Hepatic stellate cell (primary cell): ENCODE data around the gene ANKLE1.
"Not testable (repeated sequence)": the region's sequence is repeated elsewhere in the genome, so short reads cannot be mapped to it uniquely, and the experiment has no call there.

ENCODE experiments used
- DNase-seq: peaks from one replicate; pipeline ENCODE4 v3.0.0; 2011; ENCODE audit warnings: low spot score

ANKLE1 gene

DNA sequence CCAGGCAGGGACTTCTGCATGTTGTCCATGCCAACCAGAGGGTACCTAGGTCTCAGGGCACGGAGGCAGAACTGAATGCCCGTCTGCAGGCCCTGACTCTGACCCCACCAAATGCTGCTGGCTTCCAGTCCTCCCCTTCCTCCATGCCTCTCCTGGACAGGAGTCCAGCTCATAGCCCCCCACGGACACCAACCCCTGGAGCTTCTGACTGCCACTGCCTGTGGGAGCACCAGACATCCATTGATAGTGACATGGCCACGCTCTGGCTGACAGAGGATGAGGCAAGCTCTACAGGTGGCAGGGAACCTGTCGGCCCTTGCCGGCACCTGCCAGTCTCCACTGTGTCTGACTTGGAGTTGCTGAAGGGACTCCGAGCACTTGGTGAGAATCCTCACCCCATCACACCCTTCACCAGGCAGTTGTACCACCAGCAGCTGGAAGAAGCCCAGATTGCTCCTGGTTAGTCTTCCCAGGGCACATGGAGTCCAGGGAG is 1.8 kb downstream of the ANKLE1 start:
- no peak for DNase-seq

- no peak for DNase-seq
These were observed 3.9 kb downstream of the ANKLE1 start for GRCh38 chr19:17285415-17286135.

DNA sequence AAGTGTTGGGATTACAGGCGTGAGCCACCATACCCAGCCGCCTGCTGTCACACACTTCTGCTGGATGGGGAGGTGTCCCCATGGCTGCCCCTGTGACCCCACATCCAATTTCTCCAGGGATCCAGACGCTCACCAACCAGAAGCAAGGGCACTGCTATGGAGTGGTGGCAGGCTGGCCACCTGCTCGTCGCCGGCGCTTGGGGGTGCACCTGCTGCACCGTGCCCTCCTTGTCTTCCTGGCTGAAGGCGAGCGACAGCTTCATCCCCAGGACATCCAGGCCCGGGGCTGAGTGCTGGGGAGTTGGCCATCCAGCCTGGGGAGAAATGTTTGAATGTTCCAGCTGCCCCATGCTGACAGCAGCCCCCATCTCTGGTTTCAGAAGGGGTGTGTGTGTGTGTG is 4.6 kb downstream of the ANKLE1 start:
- DNase-seq = no peak

DNA sequence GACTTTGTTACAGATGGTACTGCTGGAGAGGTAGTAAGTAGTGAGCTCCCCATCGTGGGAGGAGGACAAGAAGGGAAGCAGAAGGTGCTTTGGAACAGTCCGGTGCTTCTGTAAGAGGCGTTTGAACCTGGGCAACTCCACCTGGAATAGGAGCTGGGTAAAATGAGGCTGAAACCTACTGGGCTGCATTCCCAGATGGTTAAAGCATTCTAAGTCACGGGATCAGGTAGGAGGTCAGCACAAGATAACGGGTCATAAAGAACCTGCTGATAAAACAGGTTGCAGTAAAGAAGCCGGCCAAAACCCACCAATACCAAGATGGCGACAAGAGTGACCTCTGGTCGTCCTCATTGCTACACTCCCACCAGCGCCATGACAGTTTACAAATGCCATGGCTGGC is 5.1 kb downstream of the ANKLE1 start:
- no peak for DNase-seq

DNA sequence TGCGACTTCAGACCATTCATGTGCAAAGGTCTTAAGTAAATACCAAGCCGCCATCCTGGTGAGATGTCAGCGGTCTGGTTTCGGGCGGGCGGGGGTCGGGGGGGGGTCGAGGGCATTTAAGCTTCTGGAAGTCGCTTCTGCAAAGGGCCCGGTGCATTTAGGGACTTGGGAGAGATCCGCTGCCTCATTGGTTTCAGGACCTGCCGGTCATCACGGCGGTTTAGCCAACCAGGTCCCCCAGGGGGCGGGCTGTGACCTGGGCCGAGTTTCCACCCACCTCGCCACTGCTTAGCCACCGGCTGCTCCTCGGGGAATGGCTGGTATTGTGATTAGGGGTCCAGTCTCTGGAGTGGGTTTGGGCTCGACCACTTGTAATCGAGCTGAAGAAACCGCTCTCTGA is 7.8 kb downstream of the ANKLE1 start:
- peak; percentile 99 for DNase-seq

DNA sequence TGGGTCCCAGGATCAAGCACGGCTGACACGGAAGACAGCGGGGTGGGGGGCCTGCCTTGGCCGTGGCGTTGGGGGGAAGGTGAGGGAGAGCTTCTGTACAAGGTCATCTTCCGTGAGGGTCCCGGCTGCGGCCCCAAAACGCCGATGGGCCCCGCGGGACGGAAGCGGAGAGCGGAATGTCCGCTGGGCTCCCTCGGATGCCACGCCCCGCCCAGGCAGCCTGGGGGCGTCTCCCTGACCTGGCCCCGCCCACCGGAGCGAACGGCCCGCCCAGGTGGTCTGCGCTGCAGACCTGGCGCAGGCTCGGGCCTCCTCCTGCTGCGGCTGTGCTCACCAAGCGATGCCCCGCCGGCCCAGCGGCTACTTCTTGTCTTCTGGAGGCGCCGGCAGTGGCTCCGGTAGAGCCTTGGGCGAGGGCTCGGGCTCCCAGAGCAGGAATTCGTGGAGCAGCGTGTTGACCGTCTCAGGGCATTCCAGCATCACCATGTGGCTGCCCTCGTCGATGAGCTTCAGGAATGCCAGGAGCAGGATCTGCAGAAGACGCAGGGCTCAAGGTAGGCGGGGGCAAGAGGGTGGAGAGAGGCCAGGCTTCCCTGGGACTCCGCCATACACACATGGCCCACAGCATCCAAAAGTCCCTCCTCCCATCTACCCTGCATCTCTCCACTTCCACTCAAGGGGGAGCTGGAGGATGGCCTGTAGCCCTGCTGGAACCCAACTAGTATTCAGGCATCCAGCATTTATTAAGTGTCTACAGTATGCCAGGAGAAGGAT is 10.8 kb downstream of the ANKLE1 start:
- peak; percentile 97 for DNase-seq

DNA sequence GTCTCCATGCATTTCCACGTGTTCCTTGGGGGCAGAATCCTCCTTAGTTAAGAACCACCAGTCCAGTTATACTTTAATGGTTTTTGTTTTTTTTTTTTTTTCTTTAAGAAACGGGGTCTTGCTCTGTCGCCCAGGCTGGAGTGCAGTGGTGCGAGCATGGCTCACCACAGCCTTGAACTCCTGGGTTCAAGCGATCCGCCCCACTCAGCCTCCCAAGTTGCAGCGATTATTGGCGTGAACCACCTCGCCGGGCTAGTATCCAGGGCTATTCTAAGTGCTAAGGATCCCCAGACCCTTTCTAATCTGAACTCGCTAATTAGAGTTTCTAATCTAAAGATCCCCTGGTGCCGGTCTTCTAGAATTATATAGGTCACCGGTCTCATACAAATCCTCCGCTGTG is 11.9 kb downstream of the ANKLE1 start:
- DNase-seq = no peak

- no peak for DNase-seq
These were observed 12.6 kb downstream of the ANKLE1 start for GRCh38 chr19:17294051-17294891.

- not testable (repeated sequence) for DNase-seq
These were observed 13.8 kb downstream of the ANKLE1 start for GRCh38 chr19:17295551-17295950.

DNA sequence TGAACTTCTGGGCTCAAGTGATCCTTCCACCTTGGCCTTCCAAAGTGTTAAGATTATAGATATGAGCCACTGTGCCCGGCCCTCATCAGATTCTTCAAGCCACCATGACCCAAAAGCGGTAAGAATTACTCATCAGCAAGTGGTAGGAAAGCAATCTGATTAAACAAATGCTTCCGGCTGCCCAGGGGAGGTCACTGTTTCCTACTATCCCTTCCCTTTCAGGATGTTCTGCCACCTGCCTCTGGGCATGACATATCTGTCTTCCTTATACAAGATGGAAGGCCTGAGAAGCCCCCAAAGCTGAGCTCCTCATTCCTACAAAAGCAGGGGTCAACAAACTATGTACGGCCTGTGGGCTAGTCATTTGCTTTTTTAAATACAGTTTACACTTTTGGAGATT is 14.6 kb downstream of the ANKLE1 start:
- peak; percentile 49 for DNase-seq

- no peak for DNase-seq
These were observed 15.3 kb downstream of the ANKLE1 start for GRCh38 chr19:17296976-17297375.

DNA sequence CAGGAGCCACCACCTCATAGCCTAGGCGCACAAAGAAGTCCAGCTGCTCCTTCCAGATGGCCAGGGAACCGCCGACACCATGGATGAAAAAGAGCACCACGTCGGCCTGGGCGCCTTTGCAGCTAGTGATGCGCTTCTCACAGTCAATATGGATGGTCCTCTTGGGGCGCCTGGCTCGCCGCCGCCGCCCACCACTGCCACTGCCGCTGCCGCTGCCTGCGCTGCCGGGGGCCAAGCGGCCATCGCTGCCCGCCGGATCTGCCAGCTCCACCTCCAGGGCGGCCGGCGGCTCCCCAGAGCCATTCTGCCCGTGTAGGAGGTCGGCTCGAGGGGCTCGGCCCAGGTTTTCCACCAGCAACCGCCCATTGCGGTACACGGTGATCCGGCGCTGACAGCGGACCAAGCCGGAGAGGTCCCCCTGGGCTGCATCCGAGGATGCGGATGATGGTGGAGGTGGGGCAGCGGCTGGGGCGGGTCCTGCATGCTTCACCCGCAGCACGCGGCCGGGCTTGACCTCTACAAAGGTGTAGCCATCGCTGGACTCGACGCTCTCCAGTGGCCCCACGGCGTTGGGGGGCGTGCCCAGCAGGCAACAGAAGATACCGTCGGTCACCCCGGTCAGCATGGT is 19.4 kb downstream of the ANKLE1 start:
- no peak for DNase-seq

- DNase-seq = no peak
These were observed 20.9 kb downstream of the ANKLE1 start for GRCh38 chr19:17302391-17303166.

- DNase-seq = peak; percentile 99
These were observed 21.7 kb downstream of the ANKLE1 start, which contains the start of gene ABHD8 for GRCh38 chr19:17303167-17303939. Gene ABHD8, minus strand, starts transcription at chr19:17303425. Its CDS starts 1,809 bp downstream, at chr19:17301616.

DNA sequence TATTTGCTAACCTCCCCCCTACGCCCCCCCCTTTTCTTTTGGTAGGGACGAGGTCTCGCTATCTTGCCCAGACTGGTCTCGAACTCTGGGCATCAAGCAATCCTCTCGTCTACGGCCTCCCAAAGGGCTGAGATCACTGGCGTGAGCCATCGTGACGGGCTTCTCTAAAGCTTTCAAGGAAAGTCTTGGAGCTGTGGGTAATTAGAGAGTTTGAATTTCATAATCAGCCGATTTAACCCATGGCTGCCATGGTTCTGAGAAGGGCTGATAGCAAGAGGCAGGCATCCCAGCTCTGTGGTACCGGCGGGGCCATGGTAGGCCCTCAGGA is 22.2 kb downstream of the ANKLE1 start:
- no peak for DNase-seq

DNA sequence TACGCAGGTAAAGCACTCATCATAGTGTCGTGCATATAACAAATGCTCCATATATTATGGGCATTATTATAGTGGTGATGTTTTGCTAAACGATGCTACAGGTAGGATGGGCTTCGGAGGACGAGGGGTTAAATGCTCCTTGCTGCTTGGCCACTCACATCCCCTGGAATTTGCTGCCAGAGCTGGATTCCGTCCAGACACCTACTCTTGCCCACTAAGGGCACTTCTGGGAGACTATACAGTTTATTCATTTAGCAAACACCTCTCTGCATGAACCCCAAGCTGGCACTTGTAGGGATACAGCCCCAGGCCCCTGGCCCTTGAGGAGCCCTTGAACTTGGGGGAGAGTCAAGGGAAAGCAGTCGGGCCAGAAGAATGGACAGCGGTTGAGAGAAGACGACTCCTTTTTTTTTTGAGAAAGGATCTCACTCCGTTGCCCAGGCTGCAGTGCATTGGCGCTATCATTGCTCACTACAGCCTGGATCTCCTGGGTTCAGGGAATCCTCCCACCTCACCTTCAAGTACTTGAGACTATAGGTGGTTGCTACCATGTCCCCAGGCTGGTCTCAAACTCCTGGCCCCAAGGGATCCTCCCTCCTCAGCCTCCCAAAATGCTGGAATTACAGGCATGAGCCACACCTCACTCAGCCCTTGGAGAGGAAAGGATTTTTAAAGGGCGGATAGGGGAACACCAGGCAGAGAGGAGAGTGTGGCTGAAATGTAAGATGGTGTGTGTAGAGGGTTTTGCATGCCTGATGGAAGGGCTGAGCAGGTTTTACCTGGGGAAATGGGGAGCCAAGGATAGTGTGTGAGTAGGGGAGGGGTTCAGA is 22.9 kb downstream of the ANKLE1 start:
- no peak for DNase-seq

GRCh38 chr19:17305216-17305516 is 23.5 kb downstream of the ANKLE1 start:
- no peak for DNase-seq

- peak; percentile 93 for DNase-seq
These were observed 24.0 kb downstream of the ANKLE1 start, which contains the start of gene MRPL34 for GRCh38 chr19:17305517-17306284. Gene MRPL34, plus strand, starts transcription at chr19:17305872. Its CDS starts 21 bp downstream, at chr19:17305893.

DNA sequence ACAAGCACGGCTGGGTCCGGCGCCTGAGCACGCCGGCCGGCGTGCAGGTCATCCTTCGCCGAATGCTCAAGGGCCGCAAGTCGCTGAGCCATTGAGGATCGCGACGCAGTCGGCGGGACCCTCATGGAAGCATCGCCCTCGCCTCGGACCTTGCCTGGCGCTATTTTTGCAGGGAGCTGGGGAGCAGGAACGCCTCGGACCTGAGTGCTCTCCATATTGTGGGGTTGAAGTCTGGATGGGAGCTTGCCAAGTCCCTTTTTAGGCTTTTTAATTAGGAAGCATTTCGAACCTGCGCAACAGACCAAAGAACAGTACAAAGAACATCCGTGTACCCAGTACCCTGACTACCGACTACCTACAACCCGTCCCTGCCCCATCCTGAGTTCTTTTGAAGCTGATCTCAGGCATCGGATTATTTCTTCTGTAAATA is 24.6 kb downstream of the ANKLE1 start:
- DNase-seq = no peak
